Measurements from ENCODE around the gene TLE4.
"Not testable (repeated sequence)": the region's sequence is repeated elsewhere in the genome, so short reads cannot be mapped to it uniquely, and the experiment has no call there.

The TLE4 gene

GRCh38 chr9:79598562-79599345 is 27.0 kb downstream of the TLE4 start:
- no peak for DNase-seq (ENCODE audit: low read depth in 2 of 3, low spot score in 2 of 3)

DNA sequence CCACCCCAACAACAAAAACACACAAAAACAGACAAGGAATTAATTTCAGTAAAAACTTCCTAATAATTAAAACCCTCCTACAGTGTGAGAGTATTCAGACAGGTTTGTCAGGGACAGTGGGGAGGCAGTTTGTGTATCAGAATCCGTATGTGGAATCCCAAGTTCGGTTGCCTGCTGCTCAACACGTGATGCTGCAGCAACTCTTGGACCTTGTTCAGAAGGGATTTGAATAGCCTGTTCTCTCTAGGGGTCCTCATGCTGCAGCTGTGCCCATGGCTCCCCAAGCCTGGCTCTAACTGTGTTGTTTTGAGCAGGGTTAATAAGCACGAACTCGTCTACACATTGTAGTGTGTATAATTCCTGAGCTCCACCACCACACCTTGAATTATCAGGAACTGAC is 28.7 kb downstream of the TLE4 start:
- no peak for DNase-seq (ENCODE audit: low read depth in 2 of 3, low spot score in 2 of 3)

GRCh38 chr9:79603222-79603920 is 31.6 kb downstream of the TLE4 start:
- DNase-seq (ENCODE audit: low read depth in 2 of 3, low spot score in 2 of 3), result no peak

DNA sequence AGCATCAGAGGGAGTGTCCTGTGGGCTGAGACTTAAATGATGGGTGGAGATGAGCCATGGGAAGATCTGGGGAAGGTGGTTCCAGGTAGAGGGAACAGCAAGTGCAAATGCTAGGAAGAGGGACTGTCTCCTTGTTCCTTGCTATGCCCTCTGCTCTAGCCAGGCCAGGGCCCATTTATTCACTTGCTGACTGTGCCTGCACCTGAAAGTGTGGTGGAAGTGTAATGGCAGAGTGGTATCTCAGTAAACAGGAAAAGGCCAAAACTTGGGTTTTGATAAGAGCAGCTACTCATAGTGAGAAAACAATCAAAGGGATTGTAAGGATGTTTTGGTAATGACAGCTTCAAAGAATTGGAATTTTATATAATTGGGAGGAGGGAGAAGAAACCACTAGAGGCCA is 32.4 kb downstream of the TLE4 start:
- DNase-seq (ENCODE audit: low read depth in 2 of 3, low spot score in 2 of 3), result no peak

- no peak for DNase-seq (ENCODE audit: low read depth in 2 of 3, low spot score in 2 of 3)
Observed at GRCh38 chr9:79604921-79605562, 33.3 kb downstream of the TLE4 start.

- not testable (repeated sequence) for DNase-seq (ENCODE audit: low read depth in 2 of 3, low spot score in 2 of 3)
Observed at GRCh38 chr9:79606529-79606928, 34.8 kb downstream of the TLE4 start.

GRCh38 chr9:79609468-79610018 is 37.8 kb downstream of the TLE4 start:
- no peak for DNase-seq (ENCODE audit: low read depth in 2 of 3, low spot score in 2 of 3)

DNA sequence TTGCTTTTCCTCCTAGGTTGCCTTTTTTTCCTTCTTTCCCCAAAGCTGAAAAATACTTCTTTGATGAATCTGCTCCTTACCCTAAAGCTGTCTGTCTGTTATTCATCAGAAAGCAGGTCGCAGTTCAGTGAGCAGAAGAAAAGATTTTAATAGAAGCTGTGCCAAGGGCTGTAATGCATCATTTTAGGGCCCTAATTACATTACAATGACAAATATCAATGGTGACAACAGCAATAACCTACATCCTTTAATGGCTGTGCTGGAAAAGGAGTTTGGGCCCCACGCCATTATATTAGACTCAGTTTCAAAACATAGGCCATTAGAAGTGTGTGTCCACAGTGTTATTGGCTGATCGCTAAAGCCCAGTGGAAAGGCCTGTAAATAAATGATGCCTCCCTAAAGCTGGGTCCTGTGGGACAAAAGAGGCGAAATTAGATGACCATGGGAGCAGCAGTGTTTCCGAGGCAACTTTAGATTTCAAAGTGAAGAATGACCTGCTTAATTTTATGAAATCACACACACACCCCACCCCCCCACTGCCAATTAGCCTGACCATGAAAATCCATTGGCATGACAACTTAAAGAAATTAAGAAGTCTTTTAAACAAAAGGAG is 38.4 kb downstream of the TLE4 start:
- DNase-seq (ENCODE audit: low read depth in 2 of 3, low spot score in 2 of 3), result no peak

- no peak for DNase-seq (ENCODE audit: low read depth in 2 of 3, low spot score in 2 of 3)
Observed at GRCh38 chr9:79610791-79611614, 39.2 kb downstream of the TLE4 start.

DNA sequence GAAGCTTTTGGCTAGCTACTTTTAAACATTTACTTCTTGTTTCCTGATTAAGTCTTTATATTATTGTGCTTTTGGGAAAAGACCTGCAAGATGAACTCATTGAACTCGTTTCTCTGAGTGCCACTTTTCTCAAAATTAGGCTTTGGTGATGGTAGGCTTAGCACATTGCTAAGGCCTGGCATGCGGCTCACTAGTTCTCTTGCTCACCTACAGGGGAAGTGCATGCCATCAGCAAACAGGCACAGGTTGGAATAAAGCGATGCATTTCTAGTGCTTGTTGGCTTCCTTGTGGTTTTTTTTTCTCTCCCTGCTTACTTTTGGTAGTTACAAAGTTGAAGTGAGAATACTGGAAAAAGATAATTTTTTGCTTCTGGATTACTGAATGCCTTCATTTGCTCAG is 41.4 kb downstream of the TLE4 start:
- no peak for DNase-seq (ENCODE audit: low read depth in 2 of 3, low spot score in 2 of 3)

GRCh38 chr9:79615038-79615437 is 43.3 kb downstream of the TLE4 start:
- no peak for DNase-seq (ENCODE audit: low read depth in 2 of 3, low spot score in 2 of 3)

DNA sequence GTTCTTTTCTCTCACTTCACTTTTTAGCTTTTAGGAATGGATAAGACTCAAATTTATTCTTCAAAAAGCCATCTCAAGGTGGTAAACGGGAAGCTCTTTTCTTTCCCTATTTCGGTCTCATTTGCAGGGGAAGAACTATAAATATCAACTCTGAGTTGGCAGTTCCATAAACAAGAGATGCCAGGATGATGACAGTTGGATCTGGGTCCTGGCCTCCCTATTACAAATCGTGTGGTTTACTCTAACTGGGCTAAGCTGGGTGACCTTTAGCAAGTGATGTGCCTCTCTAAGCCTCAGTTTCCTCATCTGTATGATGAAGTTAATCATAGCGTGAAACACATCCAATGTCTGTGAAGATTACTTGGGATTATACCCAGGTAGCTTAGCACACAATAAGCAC is 44.2 kb downstream of the TLE4 start:
- DNase-seq (ENCODE audit: low read depth in 2 of 3, low spot score in 2 of 3), result no peak

DNA sequence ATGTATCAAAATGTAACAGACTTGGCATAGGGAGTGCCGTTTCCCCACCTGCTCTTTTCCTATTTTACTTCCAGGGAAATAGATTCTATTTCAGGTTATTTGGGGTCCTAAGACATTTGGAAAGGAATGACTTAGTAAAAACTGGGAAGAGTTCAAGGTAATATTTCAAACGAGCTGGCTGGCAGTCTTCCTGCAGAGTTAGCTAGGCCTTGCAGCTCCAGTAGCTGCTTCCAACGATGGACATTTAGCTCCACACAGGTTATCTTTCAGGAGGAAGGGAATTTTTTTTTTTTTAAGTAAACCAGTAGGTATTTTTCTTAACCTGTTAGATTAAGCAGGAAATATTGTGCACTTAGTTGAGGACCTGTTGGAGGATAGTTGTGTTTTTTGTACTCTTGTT is 45.2 kb downstream of the TLE4 start:
- no peak for DNase-seq (ENCODE audit: low read depth in 2 of 3, low spot score in 2 of 3)

- no peak for DNase-seq (ENCODE audit: low read depth in 2 of 3, low spot score in 2 of 3)
Observed at GRCh38 chr9:79617395-79617794, 45.6 kb downstream of the TLE4 start.

GRCh38 chr9:79619930-79620329 is 48.2 kb downstream of the TLE4 start:
- DNase-seq (ENCODE audit: low read depth in 2 of 3, low spot score in 2 of 3), result no peak

- DNase-seq (ENCODE audit: low read depth in 2 of 3, low spot score in 2 of 3), result no peak
Observed at GRCh38 chr9:79621916-79622575, 50.3 kb downstream of the TLE4 start.

DNA sequence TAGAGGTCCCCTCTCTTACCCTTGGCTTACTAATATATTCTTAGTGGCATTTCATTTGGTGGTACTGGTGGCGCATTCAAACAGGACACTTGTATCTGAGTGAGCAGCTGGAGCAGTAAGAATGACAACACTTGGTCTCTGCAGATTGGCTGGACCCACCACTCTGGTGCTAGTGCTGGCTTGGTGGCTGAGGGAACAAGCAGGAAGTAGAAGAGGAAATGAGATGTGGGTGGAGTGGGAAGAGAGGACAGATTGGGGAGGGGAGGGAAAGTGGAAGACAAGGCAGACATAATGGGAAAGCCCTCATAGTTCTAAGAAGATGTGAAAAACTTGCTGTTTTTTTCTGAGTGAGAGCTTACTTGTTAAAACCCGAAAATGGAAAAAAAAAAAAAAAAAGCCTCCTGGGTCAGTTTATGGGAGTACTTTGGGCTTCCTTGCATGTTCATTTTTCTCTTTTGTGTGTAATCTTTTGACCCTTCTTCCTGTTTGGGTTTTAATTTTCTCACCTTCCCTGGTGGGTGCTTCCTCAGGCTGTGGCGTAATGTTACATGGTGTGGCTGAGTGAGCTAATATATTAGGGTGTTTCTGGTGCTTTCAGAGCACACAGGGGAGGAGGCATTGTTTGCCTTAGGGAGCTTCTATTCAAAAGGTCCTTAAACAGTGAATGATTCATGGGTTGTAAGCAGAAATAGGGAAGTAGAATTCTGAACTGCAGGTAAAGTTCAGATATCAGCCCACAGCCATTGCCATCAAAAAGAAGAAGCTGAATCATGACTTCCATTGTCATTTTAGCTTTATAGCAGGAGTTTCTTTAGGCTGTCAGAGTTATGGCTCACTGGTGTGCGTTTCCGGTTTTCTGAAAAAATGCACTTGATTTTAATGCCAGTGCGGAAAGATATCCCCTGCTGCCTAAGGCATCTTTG is 52.3 kb downstream of the TLE4 start:
- peak in 1 of 3 experiments; percentile 31 for DNase-seq (ENCODE audit: low read depth in 2 of 3, low spot score in 2 of 3)

DNA sequence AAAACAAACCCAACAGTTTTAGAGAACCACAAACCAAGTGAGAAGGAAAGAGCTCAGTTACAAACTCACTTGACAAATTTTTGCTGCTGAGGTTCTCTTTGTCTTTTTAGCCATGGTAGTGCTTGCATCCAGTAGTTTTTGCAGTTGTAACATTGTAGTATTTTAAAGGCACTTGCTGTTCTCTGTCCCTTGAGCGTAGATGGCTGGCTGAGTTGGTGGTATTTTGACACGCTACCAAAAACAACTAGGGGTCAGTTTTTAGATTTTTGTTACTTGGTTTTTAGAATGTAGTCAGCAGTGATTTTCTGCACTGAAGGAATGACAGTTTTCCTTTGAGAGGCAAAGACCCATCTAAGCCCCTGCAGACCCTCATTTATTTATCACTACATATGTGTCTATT is 58.0 kb downstream of the TLE4 start:
- DNase-seq (ENCODE audit: low read depth in 2 of 3, low spot score in 2 of 3), result no peak
